H1 (cell line): ENCODE results near the gene USH1C.

Experiments used
- CBX5 ChIP-seq: fragments of 300-800, 300-1000 bp; sonication (generic); IDR thresholded peaks from 2 replicates; pipeline ENCODE4 v1.7.1; 2016; ENCODE audit warnings: antibody characterized with exemption, low read length, low read depth
- EZH2 ChIP-seq: fragments of 200-600 bp; sonication (generic); IDR thresholded peaks from 2 replicates; pipeline ENCODE4 v1.7.1; 2012; ENCODE audit warnings: low read depth, mild to moderate bottlenecking, moderate library complexity, low read length, inconsistent platforms; ENCODE audit not compliant: severe bottlenecking
- GTF2F1 ChIP-seq: IDR thresholded peaks from 2 replicates; pipeline ENCODE4 v1.6.1; 2012; ENCODE audit warnings: low read depth, low read length, improper control_type of control experiment, borderline replicate concordance
- HDAC2 ChIP-seq, 2 experiments: fragments of 300-600 bp in 1 of 2; sonication (generic) in 1 of 2; IDR thresholded peaks; 2 replicates each; pipeline ENCODE4 v1.6.1; 2011 to 2012; ENCODE audit warnings: low read depth in 2 of 2, low read length in 2 of 2, mild to moderate bottlenecking in 2 of 2, moderate library complexity in 2 of 2, borderline replicate concordance in 1 of 2, inconsistent platforms in 1 of 2
- JUND ChIP-seq: IDR thresholded peaks from 2 replicates; pipeline ENCODE4 v1.6.1; 2011; ENCODE audit warnings: mild to moderate bottlenecking, improper control_type of control experiment, low read length
- NANOG ChIP-seq: IDR thresholded peaks from 2 replicates; pipeline ENCODE4 v1.6.1; 2011; ENCODE audit warnings: low read length, low read depth, mild to moderate bottlenecking, inconsistent platforms; ENCODE audit not compliant: insufficient read depth, poor library complexity, severe bottlenecking
- POLR2AphosphoS5 ChIP-seq: IDR thresholded peaks from 2 replicates; pipeline ENCODE4 v1.6.1; 2011; ENCODE audit warnings: low read depth, low read length
- SIN3A ChIP-seq, 2 experiments: IDR thresholded peaks in 1 of 2; conservative IDR thresholded peaks in 1 of 2; 2 replicates each; pipeline ENCODE4 v1.6.1; 2011 to 2012; ENCODE audit warnings: low read length in 2 of 2, improper control_type of control experiment in 1 of 2, low read depth in 1 of 2, mild to moderate bottlenecking in 1 of 2
- TAF1 ChIP-seq: IDR thresholded peaks from 2 replicates; pipeline ENCODE4 v1.6.1; 2011; ENCODE audit warnings: mild to moderate bottlenecking, low read depth, low read length
- TF ChIP-seq, protein P1 (sequence below), 3 experiments: IDR thresholded peaks; 1 replicate in 2 of 3; 2 replicates in 1 of 3; pipeline versions ENCODE4 v1.5.1 to v1.6.1; 2011; ENCODE audit warnings: low read length in 3 of 3, mild to moderate bottlenecking in 3 of 3, inconsistent platforms in 2 of 3, low read depth in 1 of 3, moderate library complexity in 1 of 3; ENCODE audit not compliant: insufficient read depth in 1 of 3; ENCODE audit errors: control extremely low read depth in 1 of 3
- TF ChIP-seq, protein P2 (sequence below): IDR thresholded peaks from 2 replicates; pipeline ENCODE4 v1.6.1; 2011; ENCODE audit warnings: low read length, improper control_type of control experiment

DNA sequence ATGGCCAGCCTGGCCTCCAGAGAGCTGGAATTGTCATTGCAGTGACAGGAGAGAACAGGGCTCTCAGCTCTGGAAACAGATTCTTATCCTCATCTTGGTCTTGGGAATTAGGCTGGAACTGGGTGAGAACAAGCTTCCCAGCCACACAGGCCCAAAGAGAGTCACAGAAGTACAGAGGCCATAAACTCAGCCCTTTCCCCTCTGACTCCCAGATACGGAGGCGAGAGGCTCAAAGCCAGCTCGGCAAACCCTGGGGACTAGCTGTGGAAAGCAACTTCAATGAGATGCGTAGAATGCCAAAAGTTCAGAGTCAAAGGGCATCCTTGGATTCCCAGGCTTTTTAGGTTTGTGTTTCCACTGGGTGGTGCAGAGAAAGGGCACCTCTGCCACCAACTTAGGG lies 53.3 kb downstream of the USH1C start:
- TF ChIP-seq HDAC2 (IDR thresholded peaks at IDR 0.05; ENCODE audit: borderline replicate concordance in 1 of 2, low read depth in 2 of 2, low read length in 2 of 2) (no peak), NANOG (no peak), EZH2 (no peak), POLR2AphosphoS5 (no peak), TAF1 (no peak), CBX5 (no peak), JUND (no peak), GTF2F1 (no peak), SIN3A (conservative IDR thresholded peaks at IDR 0.05 in 1 of 2, IDR thresholded peaks at IDR 0.05 in 1 of 2; ENCODE audit: low read depth in 1 of 2, low read length in 2 of 2) (no peak)
- TF ChIP-seq, protein P1, sequence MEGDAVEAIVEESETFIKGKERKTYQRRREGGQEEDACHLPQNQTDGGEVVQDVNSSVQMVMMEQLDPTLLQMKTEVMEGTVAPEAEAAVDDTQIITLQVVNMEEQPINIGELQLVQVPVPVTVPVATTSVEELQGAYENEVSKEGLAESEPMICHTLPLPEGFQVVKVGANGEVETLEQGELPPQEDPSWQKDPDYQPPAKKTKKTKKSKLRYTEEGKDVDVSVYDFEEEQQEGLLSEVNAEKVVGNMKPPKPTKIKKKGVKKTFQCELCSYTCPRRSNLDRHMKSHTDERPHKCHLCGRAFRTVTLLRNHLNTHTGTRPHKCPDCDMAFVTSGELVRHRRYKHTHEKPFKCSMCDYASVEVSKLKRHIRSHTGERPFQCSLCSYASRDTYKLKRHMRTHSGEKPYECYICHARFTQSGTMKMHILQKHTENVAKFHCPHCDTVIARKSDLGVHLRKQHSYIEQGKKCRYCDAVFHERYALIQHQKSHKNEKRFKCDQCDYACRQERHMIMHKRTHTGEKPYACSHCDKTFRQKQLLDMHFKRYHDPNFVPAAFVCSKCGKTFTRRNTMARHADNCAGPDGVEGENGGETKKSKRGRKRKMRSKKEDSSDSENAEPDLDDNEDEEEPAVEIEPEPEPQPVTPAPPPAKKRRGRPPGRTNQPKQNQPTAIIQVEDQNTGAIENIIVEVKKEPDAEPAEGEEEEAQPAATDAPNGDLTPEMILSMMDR (IDR thresholded peaks at IDR 0.05; ENCODE audit: control extremely low read depth in 1 of 3, insufficient read depth in 1 of 3, low read depth in 1 of 3, low read length in 3 of 3) = no peak
- TF ChIP-seq, protein P2, sequence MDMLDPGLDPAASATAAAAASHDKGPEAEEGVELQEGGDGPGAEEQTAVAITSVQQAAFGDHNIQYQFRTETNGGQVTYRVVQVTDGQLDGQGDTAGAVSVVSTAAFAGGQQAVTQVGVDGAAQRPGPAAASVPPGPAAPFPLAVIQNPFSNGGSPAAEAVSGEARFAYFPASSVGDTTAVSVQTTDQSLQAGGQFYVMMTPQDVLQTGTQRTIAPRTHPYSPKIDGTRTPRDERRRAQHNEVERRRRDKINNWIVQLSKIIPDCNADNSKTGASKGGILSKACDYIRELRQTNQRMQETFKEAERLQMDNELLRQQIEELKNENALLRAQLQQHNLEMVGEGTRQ = no peak
